Stimulated activated CD4-positive, alpha-beta T cell treated with anti-CD3 and anti-CD28 coated beads, Interleukin-15, amount 100 ng/mL, for 1 hour (primary cell): ENCODE measurements around the gene ENPP4.
"Not testable (repeated sequence)": the region's sequence is repeated elsewhere in the genome, so short reads cannot be mapped to it uniquely, and the experiment has no call there.

Experiments
- DNase-seq, 2 donors: peaks; one replicate each; pipeline ENCODE4 v3.0.0-alpha.2; 2020; ENCODE audit warnings: low read depth in 1 of 2, low spot score in 1 of 2

Gene ENPP4

GRCh38 chr6:46129629-46130511 is at the start of gene ENPP4:
ENPP4 (plus strand) TSS chr6:46129989; CDS start chr6:46139584, 9,595 bp downstream.
- DNase-seq = peak; percentile 76 to 80

GRCh38 chr6:46080111-46080510 is 49.7 kb upstream of the ENPP4 start:
- DNase-seq = no peak

GRCh38 chr6:46085688-46086087 is 44.1 kb upstream of the ENPP4 start:
- not testable (repeated sequence) for DNase-seq

GRCh38 chr6:46090115-46091079 is 39.4 kb upstream of the ENPP4 start:
- peak; percentile 17 to 25 for DNase-seq

- no peak for DNase-seq
Observed at GRCh38 chr6:46091080-46091478, 38.7 kb upstream of the ENPP4 start.

- DNase-seq = no peak
Observed at GRCh38 chr6:46095251-46095650, 34.5 kb upstream of the ENPP4 start.

- DNase-seq = no peak
Observed at GRCh38 chr6:46097366-46097765, 32.4 kb upstream of the ENPP4 start.

GRCh38 chr6:46098678-46099077 is 31.1 kb upstream of the ENPP4 start:
- DNase-seq = no peak

GRCh38 chr6:46099952-46100351 is 29.8 kb upstream of the ENPP4 start:
- DNase-seq = no peak

GRCh38 chr6:46102123-46102522 is 27.7 kb upstream of the ENPP4 start:
- DNase-seq = no peak

- no peak for DNase-seq
Observed at GRCh38 chr6:46103441-46104115, 26.2 kb upstream of the ENPP4 start.

GRCh38 chr6:46104209-46104608 is 25.6 kb upstream of the ENPP4 start:
- no peak for DNase-seq

GRCh38 chr6:46105568-46105967 is 24.2 kb upstream of the ENPP4 start:
- no peak for DNase-seq

GRCh38 chr6:46113370-46113769 is 16.4 kb upstream of the ENPP4 start:
- no peak for DNase-seq

- DNase-seq = no peak
Observed at GRCh38 chr6:46115634-46116033, 14.2 kb upstream of the ENPP4 start.

- DNase-seq = no peak
Observed at GRCh38 chr6:46116289-46116688, 13.5 kb upstream of the ENPP4 start.

- DNase-seq = no peak
Observed at GRCh38 chr6:46118157-46118556, 11.6 kb upstream of the ENPP4 start.

GRCh38 chr6:46118836-46119235 is 11.0 kb upstream of the ENPP4 start:
- no peak for DNase-seq

GRCh38 chr6:46119679-46120078 is 10.1 kb upstream of the ENPP4 start:
- DNase-seq = not testable (repeated sequence)

GRCh38 chr6:46128476-46128875 is 1.3 kb upstream of the ENPP4 start:
- no peak for DNase-seq

GRCh38 chr6:46129291-46129628 is 529 bp upstream of the ENPP4 start:
- no peak for DNase-seq
